Stimulated activated CD8-positive, alpha-beta memory T cell treated with anti-CD3 and anti-CD28 coated beads, Interleukin-15, amount 100 ng/mL, for 48 hours (primary cell): Measurements from ENCODE around the gene EXOC6B.
A peak's percentile ranks its signal among the peaks of the same experiment; 100 is the strongest.

ENCODE experiments used
- DNase-seq, 2 donors: peaks; one replicate each; pipeline ENCODE4 v3.0.0-alpha.2; 2020; ENCODE audit warnings: low read depth in 2 of 2

Gene EXOC6B

GRCh38 chr2:72828840-72829507 is 3.1 kb upstream of the EXOC6B start:
- no peak for DNase-seq

- DNase-seq: no peak
Observed at GRCh38 chr2:72827966-72828646, 2.3 kb upstream of the EXOC6B start.

- no peak for DNase-seq
Observed at GRCh38 chr2:72827487-72827886, 1.7 kb upstream of the EXOC6B start.

GRCh38 chr2:72826156-72826477 is 284 bp upstream of the EXOC6B start:
- no peak for DNase-seq

GRCh38 chr2:72824224-72824842 is 1.5 kb downstream of the EXOC6B start:
- DNase-seq: peak in 1 of 2 donors; percentile 8

- DNase-seq: no peak
Observed at GRCh38 chr2:72822794-72823193, 3.0 kb downstream of the EXOC6B start.

GRCh38 chr2:72821983-72822382 is 3.9 kb downstream of the EXOC6B start:
- DNase-seq: no peak

- no peak for DNase-seq
Observed at GRCh38 chr2:72821118-72821517, 4.7 kb downstream of the EXOC6B start.

GRCh38 chr2:72819501-72819900 is 6.3 kb downstream of the EXOC6B start:
- no peak for DNase-seq

GRCh38 chr2:72815655-72816278 is 10.1 kb downstream of the EXOC6B start:
- no peak for DNase-seq

- DNase-seq: no peak
Observed at GRCh38 chr2:72813841-72814240, 12.0 kb downstream of the EXOC6B start.

GRCh38 chr2:72810165-72810564 is 15.7 kb downstream of the EXOC6B start:
- DNase-seq: no peak

- no peak for DNase-seq
Observed at GRCh38 chr2:72809095-72809494, 16.7 kb downstream of the EXOC6B start.

GRCh38 chr2:72806280-72806945 is 19.4 kb downstream of the EXOC6B start:
- DNase-seq: no peak

- no peak for DNase-seq
Observed at GRCh38 chr2:72803626-72804320, 22.1 kb downstream of the EXOC6B start.

GRCh38 chr2:72803151-72803550 is 22.7 kb downstream of the EXOC6B start:
- DNase-seq: no peak

- no peak for DNase-seq
Observed at GRCh38 chr2:72800492-72800891, 25.3 kb downstream of the EXOC6B start.

- DNase-seq: no peak
Observed at GRCh38 chr2:72797740-72798139, 28.1 kb downstream of the EXOC6B start.

GRCh38 chr2:72796766-72797165 is 29.1 kb downstream of the EXOC6B start:
- no peak for DNase-seq

- DNase-seq: no peak
Observed at GRCh38 chr2:72794572-72794971, 31.3 kb downstream of the EXOC6B start.

- no peak for DNase-seq
Observed at GRCh38 chr2:72793798-72794440, 31.9 kb downstream of the EXOC6B start.
